GM19099 (cell line): ENCODE results near the gene IQGAP3.

Source experiments
- POLR2A ChIP-seq: IDR thresholded peaks from 3 replicates; pipeline ENCODE4 v1.6.1; 2011; ENCODE audit warnings: low read depth; ENCODE audit not compliant: insufficient read length; ENCODE audit errors: extremely low read depth

Gene IQGAP3, protein sequence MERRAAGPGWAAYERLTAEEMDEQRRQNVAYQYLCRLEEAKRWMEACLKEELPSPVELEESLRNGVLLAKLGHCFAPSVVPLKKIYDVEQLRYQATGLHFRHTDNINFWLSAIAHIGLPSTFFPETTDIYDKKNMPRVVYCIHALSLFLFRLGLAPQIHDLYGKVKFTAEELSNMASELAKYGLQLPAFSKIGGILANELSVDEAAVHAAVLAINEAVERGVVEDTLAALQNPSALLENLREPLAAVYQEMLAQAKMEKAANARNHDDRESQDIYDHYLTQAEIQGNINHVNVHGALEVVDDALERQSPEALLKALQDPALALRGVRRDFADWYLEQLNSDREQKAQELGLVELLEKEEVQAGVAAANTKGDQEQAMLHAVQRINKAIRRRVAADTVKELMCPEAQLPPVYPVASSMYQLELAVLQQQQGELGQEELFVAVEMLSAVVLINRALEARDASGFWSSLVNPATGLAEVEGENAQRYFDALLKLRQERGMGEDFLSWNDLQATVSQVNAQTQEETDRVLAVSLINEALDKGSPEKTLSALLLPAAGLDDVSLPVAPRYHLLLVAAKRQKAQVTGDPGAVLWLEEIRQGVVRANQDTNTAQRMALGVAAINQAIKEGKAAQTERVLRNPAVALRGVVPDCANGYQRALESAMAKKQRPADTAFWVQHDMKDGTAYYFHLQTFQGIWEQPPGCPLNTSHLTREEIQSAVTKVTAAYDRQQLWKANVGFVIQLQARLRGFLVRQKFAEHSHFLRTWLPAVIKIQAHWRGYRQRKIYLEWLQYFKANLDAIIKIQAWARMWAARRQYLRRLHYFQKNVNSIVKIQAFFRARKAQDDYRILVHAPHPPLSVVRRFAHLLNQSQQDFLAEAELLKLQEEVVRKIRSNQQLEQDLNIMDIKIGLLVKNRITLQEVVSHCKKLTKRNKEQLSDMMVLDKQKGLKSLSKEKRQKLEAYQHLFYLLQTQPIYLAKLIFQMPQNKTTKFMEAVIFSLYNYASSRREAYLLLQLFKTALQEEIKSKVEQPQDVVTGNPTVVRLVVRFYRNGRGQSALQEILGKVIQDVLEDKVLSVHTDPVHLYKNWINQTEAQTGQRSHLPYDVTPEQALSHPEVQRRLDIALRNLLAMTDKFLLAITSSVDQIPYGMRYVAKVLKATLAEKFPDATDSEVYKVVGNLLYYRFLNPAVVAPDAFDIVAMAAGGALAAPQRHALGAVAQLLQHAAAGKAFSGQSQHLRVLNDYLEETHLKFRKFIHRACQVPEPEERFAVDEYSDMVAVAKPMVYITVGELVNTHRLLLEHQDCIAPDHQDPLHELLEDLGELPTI (N-terminal part only)

GRCh38 chr1:156571919-156572662, at the start of gene IQGAP3:
TSS of gene IQGAP3 (minus strand) at chr1:156572565. CDS start at chr1:156572529, 36 bp downstream.
- TF ChIP-seq POLR2A, result peak; percentile 32

DNA sequence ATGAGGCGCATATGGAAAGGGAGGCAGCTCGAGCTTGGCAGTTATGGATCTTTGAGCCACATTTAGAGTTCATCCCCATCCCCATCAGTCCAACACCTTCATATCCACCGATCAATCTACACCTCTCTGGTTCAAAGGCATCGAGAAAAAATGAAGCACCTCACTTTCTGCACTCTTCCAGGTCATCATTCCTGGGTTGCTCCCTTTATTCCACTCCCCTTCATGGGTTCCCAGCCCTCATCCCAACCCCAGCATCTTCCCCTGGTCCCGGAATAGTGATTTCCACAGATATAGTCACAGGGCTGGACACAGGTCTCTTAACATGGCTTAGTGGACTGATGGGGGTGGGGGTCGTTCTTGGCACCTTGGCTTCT, 47.2 kb upstream of the IQGAP3 start:
- TF ChIP-seq POLR2A, result no peak

- no peak for TF ChIP-seq POLR2A
These were observed 46.7 kb upstream of the IQGAP3 start, which contains the start of gene HAPLN2 for GRCh38 chr1:156618853-156619581. TSS of gene HAPLN2 (plus strand) at chr1:156619415. CDS start at chr1:156623491, 4,076 bp downstream.

DNA sequence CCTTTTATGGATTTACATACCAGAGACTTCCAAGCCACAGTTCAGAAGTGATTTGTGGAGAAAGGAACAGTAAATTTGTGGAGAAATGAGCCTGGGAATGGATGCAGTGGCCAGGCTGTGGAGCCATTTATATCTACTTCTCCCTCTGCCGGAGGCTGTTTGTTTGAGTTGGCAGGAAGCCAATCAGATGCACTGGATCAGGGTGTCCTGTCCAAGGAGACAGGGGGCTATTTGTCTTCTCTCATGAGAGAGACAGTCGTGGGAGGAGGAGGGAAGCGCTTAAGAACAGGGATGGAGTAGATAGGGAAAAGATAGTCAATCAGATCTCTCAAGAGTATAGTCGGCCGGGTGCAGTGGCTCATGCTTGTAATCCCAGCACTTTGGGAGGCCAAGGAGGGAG, 44.1 kb upstream of the IQGAP3 start:
- no peak for TF ChIP-seq POLR2A

GRCh38 chr1:156615946-156616345, 43.6 kb upstream of the IQGAP3 start:
- TF ChIP-seq POLR2A, result no peak

DNA sequence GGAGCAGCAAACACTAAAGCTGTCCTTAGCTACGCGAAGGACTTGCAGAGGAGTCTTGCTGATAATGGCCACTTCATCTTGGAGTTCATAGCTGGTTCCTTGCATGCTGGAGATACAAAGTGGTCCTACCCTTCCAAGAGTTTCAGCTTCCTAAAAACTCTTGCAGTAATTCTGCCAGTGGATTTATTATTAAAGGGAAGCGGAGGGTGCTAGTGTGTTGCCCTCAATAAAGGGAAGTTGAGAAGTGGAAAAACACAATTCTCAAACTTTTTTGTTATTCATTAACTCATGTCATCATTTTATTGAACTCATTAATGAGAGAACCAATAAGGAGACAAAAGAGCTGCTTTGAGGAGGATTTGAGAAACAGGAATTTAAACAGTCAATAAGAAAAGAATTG, 40.3 kb upstream of the IQGAP3 start:
- TF ChIP-seq POLR2A, result no peak

DNA sequence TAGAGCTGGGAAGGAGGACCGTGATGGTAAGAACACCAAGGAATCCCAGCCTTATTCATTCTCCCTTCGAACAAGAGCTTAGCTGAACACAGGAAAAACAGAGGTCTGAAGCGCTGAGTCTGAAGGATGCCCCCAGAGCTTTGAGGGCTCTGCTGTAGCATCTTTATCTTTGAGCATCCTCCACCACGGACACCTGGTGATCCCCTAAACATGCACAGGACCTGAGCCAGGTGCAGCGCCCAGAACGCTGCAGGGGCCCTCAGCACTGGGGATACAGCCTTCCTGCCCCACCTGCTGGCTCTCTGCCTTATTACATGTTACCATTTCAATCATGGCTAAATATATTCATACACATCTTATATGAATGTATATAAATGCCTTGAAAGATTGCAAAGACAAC, 36.6 kb upstream of the IQGAP3 start:
- TF ChIP-seq POLR2A, result no peak

- TF ChIP-seq POLR2A, result no peak
These were observed 35.8 kb upstream of the IQGAP3 start for GRCh38 chr1:156608036-156608674.

GRCh38 chr1:156602557-156602993, 30.2 kb upstream of the IQGAP3 start:
- no peak for TF ChIP-seq POLR2A

- TF ChIP-seq POLR2A, result no peak
These were observed 29.5 kb upstream of the IQGAP3 start for GRCh38 chr1:156601892-156602291.

GRCh38 chr1:156601122-156601830, 28.9 kb upstream of the IQGAP3 start, which contains the start of gene GPATCH4:
TSS of gene GPATCH4 (minus strand) at chr1:156601479.
- TF ChIP-seq POLR2A, result peak; percentile 83

DNA sequence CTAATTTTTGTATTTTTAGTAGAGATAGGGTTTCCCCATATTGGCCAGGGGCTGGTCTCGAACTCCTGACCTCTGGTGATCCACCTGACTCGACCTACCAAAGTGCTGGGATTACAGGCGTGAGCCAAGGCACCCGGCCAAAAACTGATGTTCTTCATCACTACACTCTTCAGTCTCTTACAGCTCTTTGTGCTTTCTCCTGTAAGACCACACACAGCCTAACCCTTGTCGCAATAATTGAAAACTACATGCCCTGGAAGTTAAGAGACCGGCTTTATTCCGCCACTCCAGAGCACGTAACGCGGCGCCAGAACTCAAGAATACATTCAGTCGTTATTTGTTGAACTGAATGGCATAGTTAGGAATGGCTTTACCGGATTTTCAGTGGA, 28.4 kb upstream of the IQGAP3 start:
- no peak for TF ChIP-seq POLR2A
